Lung (tissue), 12 donors: ENCODE data around the gene CIAO2B. TPM values are rescaled to one million over a fixed set of nuclear protein-coding genes. Genes with fewer than 3 reads are reported as not detected.
A peak's percentile ranks its signal among the peaks of the same experiment; 100 is the strongest.
"Not testable (repeated sequence)": the region's sequence is repeated elsewhere in the genome, so short reads cannot be mapped to it uniquely, and the experiment has no call there.

ENCODE experiments used
- ATAC-seq: fragments of 200-7000 bp; cut with Tn5 transposase; one replicate; pipeline ENCODE4 v1.9.1; 2020; ENCODE audit warnings: moderate number of reproducible peaks; ENCODE audit not compliant: insufficient read depth, low FRiP score
- DNase-seq, 3 donors: peaks; one replicate each; pipeline ENCODE4 v3.0.0-alpha.2; 2013 to 2017
- H3K27ac ChIP-seq, 2 donors: one replicate each; pipeline ENCODE4 v1.5.1; 2013; ENCODE audit warnings: mild to moderate bottlenecking in 2 of 2, moderate library complexity in 2 of 2, control low read depth in 1 of 2, inconsistent platforms in 1 of 2, low read depth in 1 of 2, low read length in 1 of 2
- H3K27me3 ChIP-seq, 3 donors: one replicate each; pipeline ENCODE4 v1.5.1; 2013; ENCODE audit warnings: low read length in 2 of 3; ENCODE audit not compliant: control insufficient read depth in 3 of 3, insufficient read depth in 3 of 3
- H3K36me3 ChIP-seq, 4 donors: one replicate each; pipeline ENCODE4 v1.5.1; 2013; ENCODE audit warnings: low read length in 4 of 4, mild to moderate bottlenecking in 1 of 4, moderate library complexity in 1 of 4; ENCODE audit not compliant: control insufficient read depth in 4 of 4, insufficient read depth in 4 of 4
- H3K4me1 ChIP-seq, 5 donors: one replicate each; pipeline ENCODE4 v1.5.1; 2013; ENCODE audit warnings: low read length in 5 of 5, mild to moderate bottlenecking in 2 of 5, moderate library complexity in 1 of 5; ENCODE audit not compliant: control insufficient read depth in 5 of 5, insufficient read depth in 5 of 5
- H3K4me3 ChIP-seq: one replicate; pipeline ENCODE4 v1.5.1; 2013; ENCODE audit warnings: mild to moderate bottlenecking, control low read depth, moderate library complexity
- H3K9ac ChIP-seq, 2 donors: one replicate each; pipeline ENCODE4 v1.5.1; 2013; ENCODE audit warnings: low read length in 2 of 2, control low read depth in 1 of 2; ENCODE audit not compliant: insufficient read depth in 1 of 2
- H3K9me3 ChIP-seq, 4 donors: one replicate each; pipeline ENCODE4 v1.5.1; 2013; ENCODE audit warnings: low read length in 3 of 4, mild to moderate bottlenecking in 1 of 4, moderate library complexity in 1 of 4; ENCODE audit not compliant: control insufficient read depth in 4 of 4, insufficient read depth in 3 of 4
- CTCF ChIP-seq: IDR thresholded peaks from 2 replicates; pipeline ENCODE4 v1.5.1; 2012; ENCODE audit warnings: mild to moderate bottlenecking; ENCODE audit errors: control extremely low read depth, extremely low read depth
- WGBS, 2 donors: extraction: QIAGEN DNeasy Blood & Tissue Kit; methylation state at CpG; one replicate each; pipeline ENCODE4 v1.1.7; 2013; 5-methylcytosine and 5-hydroxymethylcytosine counted together
- polyA plus RNA-seq, 2 donors: library from polyadenylated mRNA; stranded (reverse); fragments of 200-250 nt; gene quantifications; one replicate each; pipeline ENCODE4 v1.2.1, GENCODE V29; 2013
- total RNA-seq, 2 donors: library from RNA; depleted of rRNA in 1 of 2; stranded (reverse); fragments of >200 nt in 1 of 2; gene quantifications; one replicate each; pipeline ENCODE4 v1.2.1, GENCODE V29; 2014 to 2021
- donor health status: control.
- donor health status: control.
- donor health status: Bipolar disorder and iron deficiency.
- donor health status: healthy.
- donor health status: DM: yes; HTN: yes; CAD: no.

CIAO2B gene
- total and polyA plus RNA-seq, 4 donors = 48.8 to 257 (median 159) TPM

- Histone ChIP-seq H3K9ac (no peak overlapping the region), H3K36me3 (no peaks in the 10 kb centered on the region), H3K27me3 (no peaks in the 10 kb centered on the region), H3K4me3 (no peak overlapping the region), H3K9me3 (no peaks in the 10 kb centered on the region), H3K27ac (peak overlapping the region in 1 of 2 donors; percentile 38), H3K4me1 (peaks cover 0 to 38% (median 18%) of the 10 kb centered on the region in 5 donors)
- DNase-seq (no peak), ATAC-seq (no peak)
- WGBS, 2 donors = 77 to 82% methylated on average over 3 of the region's 3 CpGs
- no peak for TF ChIP-seq CTCF
Observed at GRCh38 chr16:66898207-66898606, 36.0 kb downstream of the CIAO2B start.

GRCh38 chr16:66896682-66897081, 37.5 kb downstream of the CIAO2B start:
- WGBS, 2 donors = 75 to 86% methylated on average over 5 of the region's 5 CpGs
- H3K9ac ChIP-seq, DNase-seq, ATAC-seq, H3K36me3 ChIP-seq, H3K9me3 ChIP-seq, H3K4me3 ChIP-seq, H3K27me3 ChIP-seq, H3K27ac ChIP-seq: not testable (repeated sequence)
- peaks cover 0 to 28% (median 16%) of the 10 kb centered on the region in 5 donors for H3K4me1 ChIP-seq

- ATAC-seq = no peak
- Histone ChIP-seq H3K4me3 (no peak overlapping the region), H3K27ac (no peak overlapping the region), H3K9ac (no peak overlapping the region), H3K9me3 (no peaks in the 10 kb centered on the region), H3K27me3 (no peaks in the 10 kb centered on the region), H3K36me3 (no peaks in the 10 kb centered on the region), H3K4me1 (peaks cover 0 to 21% (median 12%) of the 10 kb centered on the region in 5 donors)
- no peak for TF ChIP-seq CTCF
- no peak for DNase-seq
- 94 to 98% methylated on average over 3 of the region's 3 CpGs for WGBS, 2 donors
Observed at GRCh38 chr16:66895999-66896398, 38.2 kb downstream of the CIAO2B start.

- no peak for ATAC-seq
- Histone ChIP-seq H3K36me3 (no peaks in the 10 kb centered on the region), H3K27ac (no peak overlapping the region), H3K9ac (no peak overlapping the region), H3K27me3 (no peaks in the 10 kb centered on the region), H3K9me3 (no peaks in the 10 kb centered on the region), H3K4me3 (no peak overlapping the region), H3K4me1 (peaks cover 0 to 19% (median 12%) of the 10 kb centered on the region in 5 donors)
- TF ChIP-seq CTCF = no peak
- no peak for DNase-seq
- WGBS, 2 donors = 92 to 94% methylated on average over 5 of the region's 5 CpGs
Observed at GRCh38 chr16:66895689-66895979, 38.6 kb downstream of the CIAO2B start.
